IMR-90 (cell line): ENCODE measurements around the gene GDF15. TPM values are rescaled to one million over a fixed set of nuclear protein-coding genes. Genes with fewer than 3 reads are reported as not detected.
A peak's percentile ranks its signal among the peaks of the same experiment; 100 is the strongest.

Experiments used
- ATAC-seq: fragments of 200-7000 bp; cut with Tn5 transposase; 2 replicates; pipeline ENCODE4 v1.9.1; 2020; ENCODE audit warnings: low read depth, mild to moderate bottlenecking, moderate library complexity
- BruUV-seq: library from RNA; stranded (reverse); fragments of 400-500 nt; replicated peaks from 2 replicates; lab custom pipeline; 2021; lab: Mats Ljungman, UMichigan
- CTCF ChIA-PET: fragments of 300-600 bp; formaldehyde crosslinking; extraction: SDS; loops from one replicate; lab custom pipeline; 2021; ENCODE audit warnings: antibody characterized with exemption; lab: Yijun Ruan, JAX
- POLR2A ChIA-PET: fragments of 300-600 bp; sonication (Branson Sonifier 250); formaldehyde crosslinking; loops from one replicate; lab custom pipeline; 2022; ENCODE audit warnings: antibody characterized with exemption; ENCODE audit not compliant: unreplicated experiment; lab: Charles Lee
- DNase-seq: peaks from one replicate; pipeline ENCODE4 v3.0.0; 2013
- H2AFZ ChIP-seq: replicated peaks from 2 replicates; pipeline ENCODE3; 2013; ENCODE audit warnings: low read length, mild to moderate bottlenecking; ENCODE audit not compliant: poor library complexity
- H2AK5ac ChIP-seq: 2 replicates; pipeline ENCODE4 v1.6.1; 2013; ENCODE audit warnings: low read depth, low read length, inconsistent platforms
- H2AK9ac ChIP-seq: replicated peaks from 2 replicates; pipeline ENCODE3; 2013; ENCODE audit warnings: mild to moderate bottlenecking, low read depth, low read length, moderate library complexity; ENCODE audit not compliant: poor library complexity
- H2BK120ac ChIP-seq: 2 replicates; pipeline ENCODE4 v1.6.1; 2013; ENCODE audit warnings: low read depth, low read length, inconsistent platforms
- H2BK15ac ChIP-seq: 3 replicates; pipeline ENCODE4 v1.6.1; 2013; ENCODE audit warnings: low read depth, low read length, inconsistent platforms
- H2BK20ac ChIP-seq: 2 replicates; pipeline ENCODE4 v1.6.1; 2013; ENCODE audit warnings: low read depth, mild to moderate bottlenecking, inconsistent platforms, low read length, moderate library complexity
- H2BK5ac ChIP-seq: 2 replicates; pipeline ENCODE4 v1.6.1; 2013; ENCODE audit warnings: mild to moderate bottlenecking, low read depth, low read length, inconsistent platforms; ENCODE audit not compliant: poor library complexity, severe bottlenecking
- H3K14ac ChIP-seq: replicated peaks from 2 replicates; pipeline ENCODE4 v1.6.1; 2013; ENCODE audit warnings: low read depth, low read length, inconsistent platforms
- H3K18ac ChIP-seq: 2 replicates; pipeline ENCODE4 v1.6.1; 2013; ENCODE audit warnings: low read depth, low read length, control low read depth
- H3K23ac ChIP-seq: 2 replicates; pipeline ENCODE4 v1.6.1; 2013; ENCODE audit warnings: low read depth, low read length, inconsistent platforms
- H3K27ac ChIP-seq: 2 replicates; pipeline ENCODE4 v1.5.1; 2013; ENCODE audit warnings: mild to moderate bottlenecking, control low read depth, low read length; ENCODE audit not compliant: insufficient read depth
- H3K27me3 ChIP-seq: 2 replicates; pipeline ENCODE4 v1.6.1; 2013; ENCODE audit warnings: low read length; ENCODE audit not compliant: control insufficient read depth, insufficient read depth
- H3K36me3 ChIP-seq: 2 replicates; pipeline ENCODE4 v1.6.1; 2013; ENCODE audit warnings: low read length, mixed read lengths; ENCODE audit not compliant: control insufficient read depth, insufficient read depth
- H3K4ac ChIP-seq: 2 replicates; pipeline ENCODE4 v1.6.1; 2013; ENCODE audit warnings: low read depth, low read length, inconsistent platforms
- H3K4me1 ChIP-seq: 2 replicates; pipeline ENCODE4 v1.6.1; 2013; ENCODE audit warnings: low read length, mixed read lengths; ENCODE audit not compliant: control insufficient read depth, insufficient read depth
- H3K4me2 ChIP-seq: 2 replicates; pipeline ENCODE4 v1.6.1; 2013; ENCODE audit warnings: low read depth, mild to moderate bottlenecking, control low read depth, low read length, moderate library complexity
- H3K4me3 ChIP-seq: 2 replicates; pipeline ENCODE4 v1.5.1; 2013; ENCODE audit warnings: low read depth, mild to moderate bottlenecking, control low read depth, low read length, moderate library complexity; ENCODE audit not compliant: insufficient read depth
- H3K56ac ChIP-seq: 2 replicates; pipeline ENCODE4 v1.6.1; 2013; ENCODE audit warnings: low read length, inconsistent platforms; ENCODE audit not compliant: insufficient read depth; ENCODE audit errors: extremely low read depth
- H3K79me1 ChIP-seq, 2 experiments: 2 replicates each; pipeline ENCODE4 v1.6.1; 2013; ENCODE audit warnings: low read length in 2 of 2, inconsistent platforms in 1 of 2, low read depth in 1 of 2
- H3K9ac ChIP-seq: 2 replicates; pipeline ENCODE4 v1.6.1; 2013; ENCODE audit warnings: low read depth, low read length, control low read depth
- H3K9me1 ChIP-seq: 2 replicates; pipeline ENCODE4 v1.6.1; 2013; ENCODE audit warnings: low read length, inconsistent platforms; ENCODE audit not compliant: insufficient read depth
- H3K9me3 ChIP-seq: 2 replicates; pipeline ENCODE4 v1.6.1; 2013; ENCODE audit warnings: low read length; ENCODE audit not compliant: control insufficient read depth, insufficient read depth
- H4K20me1 ChIP-seq: 2 replicates; pipeline ENCODE4 v1.6.1; 2013; ENCODE audit warnings: low read length, inconsistent platforms; ENCODE audit not compliant: insufficient read depth
- H4K5ac ChIP-seq: 2 replicates; pipeline ENCODE4 v1.6.1; 2013; ENCODE audit warnings: mild to moderate bottlenecking, low read depth, low read length, control low read depth
- H4K8ac ChIP-seq, 2 experiments: 2 replicates each; pipeline ENCODE4 v1.6.1; 2013; ENCODE audit warnings: low read depth in 2 of 2, low read length in 2 of 2, control low read depth in 1 of 2, inconsistent platforms in 1 of 2
- H4K91ac ChIP-seq: 2 replicates; pipeline ENCODE4 v1.6.1; 2013; ENCODE audit warnings: low read depth, low read length, inconsistent platforms; ENCODE audit not compliant: insufficient read depth
- BHLHE40 ChIP-seq: fragments of 150-350 bp; IDR thresholded peaks from 2 replicates; pipeline ENCODE4 v1.6.1; 2016; ENCODE audit warnings: mild to moderate bottlenecking, low read depth, low read length
- CHD1 ChIP-seq: IDR thresholded peaks from 2 replicates; pipeline ENCODE4 v1.6.1; 2012; ENCODE audit warnings: low read depth, low read length, improper control_type of control experiment
- FOS ChIP-seq: fragments of 150-350 bp; IDR thresholded peaks from 2 replicates; pipeline ENCODE4 v1.6.1; 2016; ENCODE audit warnings: low read depth, low read length
- MAFK ChIP-seq: IDR thresholded peaks from 2 replicates; pipeline ENCODE4 v1.6.1; 2012; ENCODE audit warnings: low read depth, low read length, improper control_type of control experiment
- MAZ ChIP-seq: IDR thresholded peaks from 2 replicates; pipeline ENCODE4 v1.6.1; 2012; ENCODE audit warnings: low read depth, mild to moderate bottlenecking, low read length, improper control_type of control experiment, moderate library complexity, borderline replicate concordance
- MXI1 ChIP-seq: IDR thresholded peaks from 2 replicates; pipeline ENCODE4 v1.6.1; 2012; ENCODE audit warnings: low read depth, mild to moderate bottlenecking, low read length, moderate library complexity, borderline replicate concordance
- POLR2A ChIP-seq: IDR thresholded peaks from 2 replicates; pipeline ENCODE4 v1.6.1; 2012; ENCODE audit warnings: mild to moderate bottlenecking, low read depth, low read length
- RCOR1 ChIP-seq: IDR thresholded peaks from 2 replicates; pipeline ENCODE4 v1.6.1; 2012; ENCODE audit warnings: mild to moderate bottlenecking, low read length, improper control_type of control experiment; ENCODE audit not compliant: insufficient replicate concordance
- RFX5 ChIP-seq: IDR thresholded peaks from 2 replicates; pipeline ENCODE4 v1.8.0; 2012; ENCODE audit warnings: low read depth, mild to moderate bottlenecking, low read length, moderate library complexity
- USF2 ChIP-seq: fragments of 150-350 bp; IDR thresholded peaks from 2 replicates; pipeline ENCODE4 v1.6.1; 2017; ENCODE audit warnings: mild to moderate bottlenecking, antibody characterized with exemption, low read length, low read depth
- WGBS, 2 experiments: methylation state at CpG; one replicate each; pipeline versions ENCODE4 v1.1.5 to v1.1.7; 2013; ENCODE audit warnings: missing lambda C conversion rate in 2 of 2; ENCODE audit not compliant: insufficient read length in 1 of 2; ENCODE audit errors: extremely low coverage in 2 of 2; 5-methylcytosine and 5-hydroxymethylcytosine counted together
- dilution Hi-C: fragments of 300-500 bp; cut with HindIII; formaldehyde crosslinking; loops from one replicate; pipeline ENCODE4 v1.14.3; 2018; ENCODE audit warnings: low sequenced_read_pairs; ENCODE audit not compliant: unreplicated experiment
- in situ Hi-C: fragments of 300-500 bp; cut with MboI; formaldehyde crosslinking; loops from 3 replicates; pipeline ENCODE4 v1.14.3; 2019; ENCODE audit warnings: low sequenced_read_pairs, inconsistent platforms, mixed read lengths
- intact Hi-C: fragments of 100-400 bp; cut with micrococcal nuclease; formaldehyde crosslinking; loops from 2 replicates; pipeline ENCODE4 v1.10.0; 2022
- polyA plus RNA-seq, 3 experiments: library from polyadenylated mRNA; depleted of rRNA; stranded (reverse); fragments of >200 nt; gene quantifications; 2 replicates each; pipeline ENCODE4 v1.2.3, GENCODE V29; 2012; ENCODE audit warnings: low replicate concordance in 1 of 3
- total RNA-seq: library from RNA; depleted of rRNA; stranded (reverse); fragments of >200 nt; gene quantifications from 2 replicates; pipeline ENCODE4 v1.2.3, GENCODE V29; 2012
- TF ChIP-seq, protein P1 (sequence below): fragments of 150-350 bp; IDR thresholded peaks from 2 replicates; pipeline ENCODE4 v1.6.1; 2016; ENCODE audit warnings: low read depth, mild to moderate bottlenecking, low read length, moderate library complexity, borderline replicate concordance

Gene GDF15
- total and polyA plus RNA-seq, 2 of the 4 experiments (the other 2 are of a cell fraction): 5.6 to 49.8 TPM

- TF ChIP-seq USF2: no peak
These were observed 21.0 kb upstream of the GDF15 start (continued) for GRCh38 chr19:18364826-18365528.

- Histone ChIP-seq H4K91ac (peak overlapping the region; percentile 93), H3K4me2 (no peak overlapping the region), H2BK15ac (peak overlapping the region; percentile 6; the same call in 2 of the 3 replicates), H2AFZ (no peak overlapping the region), H3K9ac (no peak overlapping the region), H4K20me1 (no peaks in the 10 kb centered on the region), H3K9me3 (no peaks in the 10 kb centered on the region), H3K4ac (peak overlapping the region; percentile 98), H3K23ac (peak overlapping the region; percentile 93; the same call in 1 of the 2 replicates), H3K27ac (peak overlapping the region; percentile 96; the same call in 1 of the 2 replicates), H4K5ac (peak overlapping the region; percentile 62), H4K8ac (peak overlapping the region; percentile 97 to 100; a peak in 3 of 4 replicates), H3K79me1 (peaks cover 0 to 28% of the 10 kb centered on the region in 2 experiments; a peak in 2 of 4 replicates), H3K27me3 (no peaks in the 10 kb centered on the region), H2AK9ac (peak overlapping the region; percentile 38), H2BK120ac (peak overlapping the region; percentile 98), H3K18ac (peak overlapping the region; percentile 95), H3K4me3 (no peak overlapping the region), H3K36me3 (peaks cover 13% of the 10 kb centered on the region), H3K56ac (no peak overlapping the region), H3K9me1 (peaks cover 9% of the 10 kb centered on the region), H2AK5ac (peak overlapping the region; percentile 99), H3K14ac (peak overlapping the region; percentile 97), H2BK20ac (peak overlapping the region; percentile 100), H3K4me1 (peaks cover 10% of the 10 kb centered on the region), H2BK5ac (peak overlapping the region; percentile 99)
- CTCF ChIA-PET: interaction anchor here (1.1 kb wide), 1 partner anchor 14 kb away, joined by 3 read pairs; no protein-coding TSS in a partner anchor
- in situ Hi-C loops (no loop called here), dilution Hi-C loops (no loop called here), intact Hi-C loops (no loop called here)
- DNase-seq (no peak), ATAC-seq (no peak)
- no peak for TF ChIP-seq POLR2A
- TF ChIP-seq, protein P1, sequence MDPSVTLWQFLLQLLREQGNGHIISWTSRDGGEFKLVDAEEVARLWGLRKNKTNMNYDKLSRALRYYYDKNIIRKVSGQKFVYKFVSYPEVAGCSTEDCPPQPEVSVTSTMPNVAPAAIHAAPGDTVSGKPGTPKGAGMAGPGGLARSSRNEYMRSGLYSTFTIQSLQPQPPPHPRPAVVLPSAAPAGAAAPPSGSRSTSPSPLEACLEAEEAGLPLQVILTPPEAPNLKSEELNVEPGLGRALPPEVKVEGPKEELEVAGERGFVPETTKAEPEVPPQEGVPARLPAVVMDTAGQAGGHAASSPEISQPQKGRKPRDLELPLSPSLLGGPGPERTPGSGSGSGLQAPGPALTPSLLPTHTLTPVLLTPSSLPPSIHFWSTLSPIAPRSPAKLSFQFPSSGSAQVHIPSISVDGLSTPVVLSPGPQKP: no peak
- TF ChIP-seq FOS: no peak
- no peak for TF ChIP-seq MXI1
- TF ChIP-seq CHD1: no peak
- no peak for TF ChIP-seq RFX5
- TF ChIP-seq MAFK: no peak
- no peak for TF ChIP-seq RCOR1
- TF ChIP-seq MAZ: no peak
- no peak for TF ChIP-seq BHLHE40
- POLR2A ChIA-PET: no interaction called here
- BruUV-seq: no TSS peak
- no CpG with 5 or more reads among the region's 2 CpGs for WGBS, 2 experiments
These were observed 19.9 kb upstream of the GDF15 start for GRCh38 chr19:18366021-18366435.
